Panc1 (cell line): ENCODE data around the gene LAMA5. TPM values are rescaled to one million over a fixed set of nuclear protein-coding genes. Genes with fewer than 3 reads are reported as not detected.

Source experiments
- ATAC-seq: fragments of 200-7000 bp; cut with Tn5 transposase; 2 replicates; pipeline ENCODE4 v1.9.1; 2020; ENCODE audit warnings: mild to moderate bottlenecking, moderate library complexity
- BruUV-seq: library from RNA; stranded (reverse); fragments of 400-500 nt; replicated peaks from 2 replicates; lab custom pipeline; 2021; lab: Mats Ljungman, UMichigan
- CTCF ChIA-PET: fragments of 300-600 bp; sonication (Branson Sonifier 250); formaldehyde crosslinking; loops from one replicate; lab custom pipeline; 2022; ENCODE audit warnings: antibody characterized with exemption; lab: Charles Lee
- POLR2A ChIA-PET: fragments of 300-600 bp; sonication (Branson Sonifier 250); formaldehyde crosslinking; loops from one replicate; lab custom pipeline; 2022; ENCODE audit warnings: antibody characterized with exemption; lab: Charles Lee
- DNase-seq: peaks from one replicate; pipeline ENCODE4 v3.0.0-alpha.2; 2010; ENCODE audit warnings: low read depth, low spot score
- H3K27ac ChIP-seq: 2 replicates; pipeline ENCODE4 v1.5.1; 2011; ENCODE audit warnings: mild to moderate bottlenecking, low read length, inconsistent platforms
- H3K27me3 ChIP-seq: fragments of 200-500 bp; sonication (Bioruptor generic); 2 replicates; pipeline ENCODE4 v1.6.0; 2014; ENCODE audit warnings: low read length, inconsistent platforms; ENCODE audit not compliant: control insufficient read depth, insufficient read depth
- H3K36me3 ChIP-seq: fragments of 200-500 bp; sonication (Bioruptor generic); 2 replicates; pipeline ENCODE4 v1.5.1; 2014; ENCODE audit warnings: inconsistent platforms, mild to moderate bottlenecking, low read length, moderate library complexity; ENCODE audit not compliant: control insufficient read depth, insufficient read depth
- H3K4me1 ChIP-seq: 2 replicates; pipeline ENCODE4 v1.5.1; 2011; ENCODE audit warnings: inconsistent platforms, mild to moderate bottlenecking, low read length, moderate library complexity; ENCODE audit not compliant: control insufficient read depth, insufficient read depth
- H3K4me3 ChIP-seq, 2 experiments: 2 replicates each; pipeline ENCODE4 v1.5.1; 2011 to 2012; ENCODE audit warnings: low read depth in 2 of 2, low read length in 2 of 2, mild to moderate bottlenecking in 2 of 2, inconsistent platforms in 1 of 2, moderate library complexity in 1 of 2
- H3K9me3 ChIP-seq: fragments of 200-500 bp; sonication (Bioruptor generic); 2 replicates; pipeline ENCODE4 v1.5.1; 2014; ENCODE audit warnings: low read depth, mild to moderate bottlenecking, inconsistent platforms, low read length, moderate library complexity; ENCODE audit not compliant: control insufficient read depth, insufficient read depth
- CTCF ChIP-seq: fragments of 450-650 bp; IDR thresholded peaks from 2 replicates; pipeline ENCODE4 v1.5.1; 2017; ENCODE audit warnings: mild to moderate bottlenecking
- POLR2AphosphoS5 ChIP-seq: IDR thresholded peaks from 2 replicates; pipeline ENCODE4 v1.6.1; 2012; ENCODE audit warnings: mild to moderate bottlenecking, low read depth, low read length, moderate library complexity
- SIN3A ChIP-seq: IDR thresholded peaks from 2 replicates; pipeline ENCODE4 v1.6.1; 2012; ENCODE audit warnings: low read depth, mild to moderate bottlenecking, low read length, moderate library complexity, borderline replicate concordance; ENCODE audit not compliant: insufficient read depth
- TCF7L2 ChIP-seq: IDR thresholded peaks from 2 replicates; pipeline ENCODE4 v1.6.1; 2011; ENCODE audit warnings: mild to moderate bottlenecking, low read depth, low read length, inconsistent platforms
- in situ Hi-C: cut with HindIII; loops from 2 replicates; pipeline ENCODE4 v1.10.0; 2016; ENCODE audit warnings: low sequenced_read_pairs, low pct_unique_long_range_greater_than_20kb
- intact Hi-C: fragments of 100-400 bp; cut with micrococcal nuclease; formaldehyde crosslinking; loops from one replicate; pipeline ENCODE4 v1.10.0; 2022; ENCODE audit not compliant: unreplicated experiment
- total RNA-seq: library from RNA; stranded (reverse); gene quantifications from one replicate; pipeline ENCODE4 v1.2.1, GENCODE V29; 2021; ENCODE audit not compliant: unreplicated experiment
- TF ChIP-seq, protein P1 (sequence below), 2 experiments: IDR thresholded peaks; 2 replicates each; pipeline ENCODE4 v1.6.1; 2011 to 2012; ENCODE audit warnings: low read depth in 2 of 2, control low read depth in 1 of 2, low read length in 1 of 2, mild to moderate bottlenecking in 1 of 2, moderate library complexity in 1 of 2; ENCODE audit not compliant: insufficient read depth in 1 of 2

LAMA5 gene
- total RNA-seq, 1 experiment from 2014 or later = 497 TPM

DNA sequence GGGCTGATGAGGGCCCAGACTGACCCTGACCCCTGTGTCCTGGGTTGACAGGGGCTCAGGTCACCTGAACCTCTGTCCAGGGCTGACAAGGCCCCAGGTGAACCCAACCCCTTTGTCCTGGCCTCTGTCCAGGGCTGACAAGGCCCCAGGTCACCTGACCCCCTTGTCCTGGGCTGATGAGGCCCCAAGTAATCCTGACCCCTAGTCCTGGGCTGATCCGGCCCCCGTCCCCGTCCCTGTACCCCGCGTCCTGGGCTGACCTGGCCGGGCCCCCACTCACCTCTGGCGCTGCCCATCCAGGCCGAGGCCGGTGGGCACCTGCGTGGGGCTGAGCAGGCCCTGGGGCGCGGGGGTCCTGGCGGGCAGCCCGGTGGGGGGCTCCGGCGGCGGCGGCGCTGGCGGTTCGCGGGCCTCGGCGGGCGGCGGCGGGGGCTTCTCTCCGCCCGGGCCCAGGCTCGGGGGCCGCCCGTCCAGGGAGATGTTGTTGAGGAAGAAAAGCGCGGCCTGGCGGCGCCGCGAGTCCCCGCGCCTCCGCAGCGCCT, 39.6 kb upstream of the LAMA5 start:
- Histone ChIP-seq H3K36me3 (no peaks in the 10 kb centered on the region), H3K4me3 (peak overlapping the region; percentile 63 to 64), H3K27me3 (no peaks in the 10 kb centered on the region), H3K4me1 (peaks cover 26% of the 10 kb centered on the region), H3K27ac (peak overlapping the region; percentile 70), H3K9me3 (no peaks in the 10 kb centered on the region)
- POLR2A ChIA-PET = no interaction called here
- in situ Hi-C loops = no loop called here
- CTCF ChIA-PET = no interaction called here
- 0 out of 2 replicates have a peak, but pooled peaks have one; percentile 15 for TF ChIP-seq SIN3A
- no peak for TF ChIP-seq POLR2AphosphoS5
- no peak for DNase-seq
- no peak for ATAC-seq
- no TSS peak for BruUV-seq
- intact Hi-C loops = no loop called here

DNA sequence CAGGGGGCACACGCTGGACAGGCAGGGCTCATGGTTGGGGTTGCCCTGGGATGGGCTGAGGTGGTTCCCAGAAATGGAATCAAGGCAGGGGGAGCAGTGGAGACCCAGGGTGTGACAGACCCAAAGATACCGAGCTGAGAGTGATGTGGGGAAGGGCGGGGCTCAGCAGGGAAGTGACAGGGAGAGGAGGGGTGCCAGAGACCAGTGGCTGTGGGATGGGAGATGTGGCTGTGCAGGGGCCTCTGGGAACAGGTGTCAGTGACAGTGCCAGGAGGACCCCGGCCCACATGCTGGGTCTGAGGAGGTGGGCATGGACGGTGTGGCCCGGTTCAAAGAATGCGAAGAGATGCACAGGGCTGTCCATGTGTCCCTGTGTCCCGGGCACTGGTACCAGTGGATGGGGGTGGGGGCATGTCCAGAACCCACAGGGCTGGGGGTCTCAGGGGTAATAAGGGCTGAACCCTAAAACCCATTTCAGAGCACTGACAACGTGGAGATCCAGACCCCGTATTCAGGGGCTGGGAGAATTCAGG, 38.9 kb upstream of the LAMA5 start:
- Histone ChIP-seq H3K27ac (peak overlapping the region; percentile 70; the same call in 1 of the 2 replicates), H3K4me3 (peak overlapping the region; percentile 63 to 64), H3K4me1 (peaks cover 26% of the 10 kb centered on the region), H3K27me3 (no peaks in the 10 kb centered on the region), H3K9me3 (no peaks in the 10 kb centered on the region), H3K36me3 (no peaks in the 10 kb centered on the region)
- no TSS peak for BruUV-seq
- intact Hi-C loops (no loop called here), in situ Hi-C loops (no loop called here)
- no peak for ATAC-seq
- CTCF ChIA-PET = no interaction called here
- DNase-seq = no peak
- POLR2A ChIA-PET = no interaction called here
- TF ChIP-seq CTCF (no peak), SIN3A (no peak), POLR2AphosphoS5 (no peak), TCF7L2 (no peak)
- TF ChIP-seq, protein P1, sequence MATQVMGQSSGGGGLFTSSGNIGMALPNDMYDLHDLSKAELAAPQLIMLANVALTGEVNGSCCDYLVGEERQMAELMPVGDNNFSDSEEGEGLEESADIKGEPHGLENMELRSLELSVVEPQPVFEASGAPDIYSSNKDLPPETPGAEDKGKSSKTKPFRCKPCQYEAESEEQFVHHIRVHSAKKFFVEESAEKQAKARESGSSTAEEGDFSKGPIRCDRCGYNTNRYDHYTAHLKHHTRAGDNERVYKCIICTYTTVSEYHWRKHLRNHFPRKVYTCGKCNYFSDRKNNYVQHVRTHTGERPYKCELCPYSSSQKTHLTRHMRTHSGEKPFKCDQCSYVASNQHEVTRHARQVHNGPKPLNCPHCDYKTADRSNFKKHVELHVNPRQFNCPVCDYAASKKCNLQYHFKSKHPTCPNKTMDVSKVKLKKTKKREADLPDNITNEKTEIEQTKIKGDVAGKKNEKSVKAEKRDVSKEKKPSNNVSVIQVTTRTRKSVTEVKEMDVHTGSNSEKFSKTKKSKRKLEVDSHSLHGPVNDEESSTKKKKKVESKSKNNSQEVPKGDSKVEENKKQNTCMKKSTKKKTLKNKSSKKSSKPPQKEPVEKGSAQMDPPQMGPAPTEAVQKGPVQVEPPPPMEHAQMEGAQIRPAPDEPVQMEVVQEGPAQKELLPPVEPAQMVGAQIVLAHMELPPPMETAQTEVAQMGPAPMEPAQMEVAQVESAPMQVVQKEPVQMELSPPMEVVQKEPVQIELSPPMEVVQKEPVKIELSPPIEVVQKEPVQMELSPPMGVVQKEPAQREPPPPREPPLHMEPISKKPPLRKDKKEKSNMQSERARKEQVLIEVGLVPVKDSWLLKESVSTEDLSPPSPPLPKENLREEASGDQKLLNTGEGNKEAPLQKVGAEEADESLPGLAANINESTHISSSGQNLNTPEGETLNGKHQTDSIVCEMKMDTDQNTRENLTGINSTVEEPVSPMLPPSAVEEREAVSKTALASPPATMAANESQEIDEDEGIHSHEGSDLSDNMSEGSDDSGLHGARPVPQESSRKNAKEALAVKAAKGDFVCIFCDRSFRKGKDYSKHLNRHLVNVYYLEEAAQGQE (IDR thresholded peaks at IDR 0.05; ENCODE audit: insufficient read depth in 1 of 2, low read depth in 2 of 2, low read length in 1 of 2) = no peak
